ENCODE measurements around the gene E2F4.

GRCh38 chr16:67210069-67210937, 18.3 kb downstream of the E2F4 start:
- TF ChIP-seq CTCF (IDR thresholded peaks at IDR 0.05; ENCODE audit: low read depth, low read length) (no peak), EZH2phosphoT487 (IDR thresholded peaks at IDR 0.05; ENCODE audit: low read depth) (no peak)
